Kidney epithelial cell (primary cell): ENCODE measurements around the gene MAP7D2. TPM values are rescaled to one million over a fixed set of nuclear protein-coding genes. Genes with fewer than 3 reads are reported as not detected.

ENCODE experiments used
- DNase-seq: peaks from one replicate; pipeline ENCODE4 v3.0.0-alpha.2; 2010; ENCODE audit warnings: low read depth
- H3K27me3 ChIP-seq: 2 replicates; pipeline ENCODE4 v1.6.0; 2011; ENCODE audit warnings: low read length; ENCODE audit not compliant: control insufficient read depth, insufficient read depth
- H3K36me3 ChIP-seq: 2 replicates; pipeline ENCODE4 v1.5.1; 2011; ENCODE audit warnings: low read length; ENCODE audit not compliant: control insufficient read depth, insufficient read depth
- H3K4me3 ChIP-seq: 2 replicates; pipeline ENCODE4 v1.5.1; 2011; ENCODE audit warnings: low read depth, mild to moderate bottlenecking, control low read depth, low read length
- CTCF ChIP-seq: IDR thresholded peaks from 2 replicates; pipeline ENCODE4 v1.5.1; 2011; ENCODE audit warnings: mild to moderate bottlenecking, moderate library complexity, low read length, control low read depth, inconsistent platforms; ENCODE audit not compliant: insufficient read depth, poor library complexity, severe bottlenecking
- total RNA-seq: library from RNA; depleted of rRNA; stranded (reverse); fragments of >200 nt; gene quantifications from 2 replicates; pipeline ENCODE4 v1.2.3, GENCODE V29; 2015

The MAP7D2 gene
- total RNA-seq, 1 donor from 2014 or later: 2.0 TPM

GRCh38 chrX:20046864-20047263, 69.8 kb downstream of the MAP7D2 start:
- DNase-seq: no peak
- no peaks in the 10 kb centered on the region for H3K36me3 ChIP-seq
- no peak overlapping the region for H3K4me3 ChIP-seq
- H3K27me3 ChIP-seq: no peaks in the 10 kb centered on the region
- no peak for TF ChIP-seq CTCF

- DNase-seq: no peak
- TF ChIP-seq CTCF: no peak
- H3K27me3 ChIP-seq: no peaks in the 10 kb centered on the region
Observed at GRCh38 chrX:20046223-20046622, 70.5 kb downstream of the MAP7D2 start.

GRCh38 chrX:20042221-20042620, 74.5 kb downstream of the MAP7D2 start:
- no peak for DNase-seq
- Histone ChIP-seq H3K4me3 (no peak overlapping the region), H3K36me3 (no peaks in the 10 kb centered on the region), H3K27me3 (no peaks in the 10 kb centered on the region)
- TF ChIP-seq CTCF: no peak

More at GRCh38 chrX:20046223-20046622, 70.5 kb downstream of the MAP7D2 start:
- Histone ChIP-seq H3K4me3 (no peak overlapping the region), H3K36me3 (no peaks in the 10 kb centered on the region)

GRCh38 chrX:20038966-20039365, 77.7 kb downstream of the MAP7D2 start:
- DNase-seq: no peak
- H3K27me3 ChIP-seq: no peaks in the 10 kb centered on the region
- no peak for TF ChIP-seq CTCF
- no peaks in the 10 kb centered on the region for H3K36me3 ChIP-seq
- no peak overlapping the region for H3K4me3 ChIP-seq

GRCh38 chrX:20037186-20037585, 79.5 kb downstream of the MAP7D2 start:
- no peak for DNase-seq
- TF ChIP-seq CTCF: no peak
- H3K36me3 ChIP-seq: no peaks in the 10 kb centered on the region
- no peak overlapping the region for H3K4me3 ChIP-seq
- no peaks in the 10 kb centered on the region for H3K27me3 ChIP-seq

GRCh38 chrX:20032201-20032600, 84.5 kb downstream of the MAP7D2 start:
- no peak for TF ChIP-seq CTCF
- DNase-seq: no peak
- Histone ChIP-seq H3K27me3 (no peaks in the 10 kb centered on the region), H3K36me3 (no peaks in the 10 kb centered on the region), H3K4me3 (no peak overlapping the region)
